SU-DHL-6 (cell line): ENCODE measurements around the gene MT1H.

Source experiments
- H2AFZ ChIP-seq: fragments of 200-600 bp; sonication (generic); 2 replicates; pipeline ENCODE4 v1.6.1; 2014; ENCODE audit warnings: low read depth, mild to moderate bottlenecking, moderate library complexity, mixed read lengths, antibody characterized with exemption, low read length; ENCODE audit not compliant: severe bottlenecking
- H3F3A ChIP-seq: fragments of 200-600 bp; shearing (Covaris generic); 2 replicates; pipeline ENCODE4 v1.6.0; 2016; ENCODE audit warnings: antibody characterized with exemption, mild to moderate bottlenecking; ENCODE audit not compliant: insufficient read depth
- H3K27ac ChIP-seq: fragments of 200-600 bp; sonication (generic); 2 replicates; pipeline ENCODE4 v1.5.1; 2016; ENCODE audit warnings: low read depth, mild to moderate bottlenecking, low read length, moderate library complexity, mixed read lengths
- H3K27me3 ChIP-seq: fragments of 200-600 bp; sonication (generic), shearing (Covaris generic); 2 replicates; pipeline ENCODE4 v1.6.0; 2014; ENCODE audit warnings: mild to moderate bottlenecking, low read length
- H3K36me3 ChIP-seq: fragments of 200-600 bp; sonication (generic); 2 replicates; pipeline ENCODE4 v1.6.1; 2014; ENCODE audit warnings: mild to moderate bottlenecking, low read length, mixed read lengths
- H3K4me2 ChIP-seq: fragments of 300-600, 200-600 bp; shearing (Covaris generic), sonication (generic); 2 replicates; pipeline ENCODE4 v1.6.0; 2014; ENCODE audit warnings: low read length, low read depth, mild to moderate bottlenecking; ENCODE audit not compliant: poor library complexity, severe bottlenecking
- H3K4me3 ChIP-seq: fragments of 200-600 bp; sonication (generic); 2 replicates; pipeline ENCODE4 v1.5.1; 2014; ENCODE audit warnings: antibody characterized with exemption, low read length, mild to moderate bottlenecking, mixed read lengths; ENCODE audit not compliant: insufficient read depth, poor library complexity, severe bottlenecking
- H3K79me2 ChIP-seq: fragments of 200-600 bp; sonication (generic); 2 replicates; pipeline ENCODE4 v1.6.1; 2014; ENCODE audit warnings: mild to moderate bottlenecking, low read length, moderate library complexity; ENCODE audit not compliant: insufficient read depth
- H3K9ac ChIP-seq: fragments of 200-600 bp; sonication (generic); 2 replicates; pipeline ENCODE4 v1.7.0; 2014; ENCODE audit warnings: mild to moderate bottlenecking, low read length
- H3K9me2 ChIP-seq: fragments of 200-600 bp; sonication (generic); replicated peaks from 2 replicates; pipeline ENCODE4 v1.6.1; 2014; ENCODE audit warnings: low read length; ENCODE audit not compliant: insufficient read depth
- H3K9me3 ChIP-seq: fragments of 200-600 bp; sonication (generic); 2 replicates; pipeline ENCODE4 v1.6.1; 2014; ENCODE audit warnings: low read length, mixed read lengths; ENCODE audit not compliant: insufficient read depth
- H4K20me1 ChIP-seq: fragments of 200-600 bp; sonication (generic); 2 replicates; pipeline ENCODE4 v1.6.1; 2014; ENCODE audit warnings: low read depth, mild to moderate bottlenecking, antibody characterized with exemption, low read length, moderate library complexity, mixed read lengths
- EZH2phosphoT487 ChIP-seq: fragments of 200-600 bp; sonication (generic), shearing (Covaris generic); conservative IDR thresholded peaks from 2 replicates; pipeline ENCODE4 v1.6.1; 2018; ENCODE audit warnings: mild to moderate bottlenecking, antibody characterized with exemption, low read length, moderate library complexity, mixed read lengths
- TF ChIP-seq, protein P1 (sequence below): fragments of 200-600 bp; sonication (generic); IDR thresholded peaks from one replicate; pipeline ENCODE4 v1.5.1; 2017; ENCODE audit warnings: antibody characterized with exemption, mild to moderate bottlenecking, low read length, moderate library complexity; ENCODE audit not compliant: insufficient read depth, poor library complexity, severe bottlenecking

The MT1H gene

DNA sequence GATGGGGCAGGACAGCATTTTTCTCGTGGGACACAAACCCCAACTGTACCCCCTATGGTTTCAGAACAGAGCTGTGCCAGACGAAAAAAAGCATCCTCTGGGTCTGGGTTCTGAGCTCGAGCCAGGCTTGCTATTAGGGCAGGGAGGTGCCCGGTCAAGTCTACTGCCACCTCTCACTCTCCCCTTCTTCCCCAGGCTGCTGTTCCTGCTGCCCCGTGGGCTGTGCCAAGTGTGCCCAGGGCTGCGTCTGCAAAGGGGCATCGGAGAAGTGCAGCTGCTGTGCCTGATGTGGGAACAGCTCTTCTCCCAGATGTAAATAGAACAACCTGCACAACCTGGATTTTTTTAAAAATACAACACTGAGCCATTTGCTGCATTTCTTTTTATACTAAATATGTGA, 42.9 kb upstream of the MT1H start:
- H3K27ac ChIP-seq: no peak overlapping the region
- H2AFZ ChIP-seq: no peak overlapping the region
- no peaks in the 10 kb centered on the region for H4K20me1 ChIP-seq
- H3K27me3 ChIP-seq: no peaks in the 10 kb centered on the region
- H3K9me2 ChIP-seq: no peaks in the 10 kb centered on the region
- H3K4me2 ChIP-seq: no peak overlapping the region
- H3K9me3 ChIP-seq: no peaks in the 10 kb centered on the region
- no peaks in the 10 kb centered on the region for H3K36me3 ChIP-seq
- no peaks in the 10 kb centered on the region for H3K79me2 ChIP-seq
- H3F3A ChIP-seq: no peaks in the 10 kb centered on the region
- H3K9ac ChIP-seq: no peak overlapping the region
- TF ChIP-seq, protein P1, sequence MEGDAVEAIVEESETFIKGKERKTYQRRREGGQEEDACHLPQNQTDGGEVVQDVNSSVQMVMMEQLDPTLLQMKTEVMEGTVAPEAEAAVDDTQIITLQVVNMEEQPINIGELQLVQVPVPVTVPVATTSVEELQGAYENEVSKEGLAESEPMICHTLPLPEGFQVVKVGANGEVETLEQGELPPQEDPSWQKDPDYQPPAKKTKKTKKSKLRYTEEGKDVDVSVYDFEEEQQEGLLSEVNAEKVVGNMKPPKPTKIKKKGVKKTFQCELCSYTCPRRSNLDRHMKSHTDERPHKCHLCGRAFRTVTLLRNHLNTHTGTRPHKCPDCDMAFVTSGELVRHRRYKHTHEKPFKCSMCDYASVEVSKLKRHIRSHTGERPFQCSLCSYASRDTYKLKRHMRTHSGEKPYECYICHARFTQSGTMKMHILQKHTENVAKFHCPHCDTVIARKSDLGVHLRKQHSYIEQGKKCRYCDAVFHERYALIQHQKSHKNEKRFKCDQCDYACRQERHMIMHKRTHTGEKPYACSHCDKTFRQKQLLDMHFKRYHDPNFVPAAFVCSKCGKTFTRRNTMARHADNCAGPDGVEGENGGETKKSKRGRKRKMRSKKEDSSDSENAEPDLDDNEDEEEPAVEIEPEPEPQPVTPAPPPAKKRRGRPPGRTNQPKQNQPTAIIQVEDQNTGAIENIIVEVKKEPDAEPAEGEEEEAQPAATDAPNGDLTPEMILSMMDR: no peak
- TF ChIP-seq EZH2phosphoT487: no peak
- H3K4me3 ChIP-seq: no peak overlapping the region

GRCh38 chr16:56628486-56629350, 40.9 kb upstream of the MT1H start:
- Histone ChIP-seq H3K9me2 (no peaks in the 10 kb centered on the region), H3K9ac (no peak overlapping the region), H4K20me1 (no peaks in the 10 kb centered on the region), H3K79me2 (no peaks in the 10 kb centered on the region), H2AFZ (no peak overlapping the region), H3K4me2 (no peak overlapping the region), H3K27ac (no peak overlapping the region), H3K4me3 (no peak overlapping the region), H3F3A (no peaks in the 10 kb centered on the region), H3K9me3 (no peaks in the 10 kb centered on the region), H3K27me3 (no peaks in the 10 kb centered on the region), H3K36me3 (no peaks in the 10 kb centered on the region)
- no peak for TF ChIP-seq EZH2phosphoT487
- TF ChIP-seq, protein P1: no peak

DNA sequence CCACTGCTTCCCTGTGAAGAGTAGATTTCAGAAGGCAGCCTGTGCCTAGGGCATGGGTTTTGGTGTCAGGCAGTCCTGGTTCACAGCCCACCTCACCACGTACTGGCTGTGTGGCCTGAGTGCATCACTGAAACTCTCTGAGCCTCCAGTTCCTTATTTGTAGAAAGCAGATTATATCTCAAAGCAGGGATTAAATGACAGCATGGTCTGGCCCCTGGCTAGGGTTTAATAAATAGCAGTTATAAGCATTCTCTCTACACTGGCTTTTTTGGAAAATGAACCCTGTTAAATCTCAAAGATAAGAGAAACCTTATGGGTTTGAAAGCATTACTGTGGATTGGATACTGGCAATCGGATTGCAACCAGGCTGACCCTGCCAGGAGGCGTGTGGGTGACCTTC, 40.1 kb upstream of the MT1H start:
- H3K36me3 ChIP-seq: no peaks in the 10 kb centered on the region
- no peak overlapping the region for H3K4me2 ChIP-seq
- H3K9me3 ChIP-seq: no peaks in the 10 kb centered on the region
- H3K9ac ChIP-seq: no peak overlapping the region
- H4K20me1 ChIP-seq: no peaks in the 10 kb centered on the region
- H3K27ac ChIP-seq: no peak overlapping the region
- H3K79me2 ChIP-seq: no peaks in the 10 kb centered on the region
- H3K27me3 ChIP-seq: no peaks in the 10 kb centered on the region
- no peak overlapping the region for H3K4me3 ChIP-seq
- no peaks in the 10 kb centered on the region for H3F3A ChIP-seq
- no peaks in the 10 kb centered on the region for H3K9me2 ChIP-seq
- H2AFZ ChIP-seq: no peak overlapping the region
- TF ChIP-seq, protein P1: no peak
- no peak for TF ChIP-seq EZH2phosphoT487
